Measurements from ENCODE around the gene MYO1G. TPM values are rescaled to one million over a fixed set of nuclear protein-coding genes. Genes with fewer than 3 reads are reported as not detected.

Gene MYO1G
- total RNA-seq, 4 donors from 2014 or later, result 2.5 to 8.3 (median 6.4) TPM

DNA sequence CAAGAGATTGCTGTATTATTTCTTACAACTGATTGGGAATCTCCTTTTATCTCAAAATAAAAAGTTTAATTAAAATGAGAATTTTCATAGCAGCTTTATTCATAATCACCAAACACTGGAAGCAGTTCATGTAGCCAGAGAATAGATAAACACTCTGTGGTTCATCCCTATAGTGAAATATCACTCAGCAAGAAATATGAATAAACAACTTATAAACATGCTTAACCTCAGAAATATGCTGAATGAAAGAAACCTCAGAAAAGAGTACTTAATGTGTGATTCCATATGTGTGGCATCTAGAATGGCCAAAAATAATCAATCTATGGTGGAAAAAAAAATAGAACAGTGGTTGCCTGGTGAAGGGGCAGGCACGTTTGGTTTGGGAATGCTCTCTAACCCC, 33.3 kb downstream of the MYO1G start:
- TF ChIP-seq EP300 (IDR thresholded peaks at IDR 0.05; ENCODE audit: low read depth) (no peak), POLR2A (IDR thresholded peaks at IDR 0.05) (no peak), POLR2AphosphoS5 (IDR thresholded peaks at IDR 0.05) (no peak)
- TF ChIP-seq, protein P1, sequence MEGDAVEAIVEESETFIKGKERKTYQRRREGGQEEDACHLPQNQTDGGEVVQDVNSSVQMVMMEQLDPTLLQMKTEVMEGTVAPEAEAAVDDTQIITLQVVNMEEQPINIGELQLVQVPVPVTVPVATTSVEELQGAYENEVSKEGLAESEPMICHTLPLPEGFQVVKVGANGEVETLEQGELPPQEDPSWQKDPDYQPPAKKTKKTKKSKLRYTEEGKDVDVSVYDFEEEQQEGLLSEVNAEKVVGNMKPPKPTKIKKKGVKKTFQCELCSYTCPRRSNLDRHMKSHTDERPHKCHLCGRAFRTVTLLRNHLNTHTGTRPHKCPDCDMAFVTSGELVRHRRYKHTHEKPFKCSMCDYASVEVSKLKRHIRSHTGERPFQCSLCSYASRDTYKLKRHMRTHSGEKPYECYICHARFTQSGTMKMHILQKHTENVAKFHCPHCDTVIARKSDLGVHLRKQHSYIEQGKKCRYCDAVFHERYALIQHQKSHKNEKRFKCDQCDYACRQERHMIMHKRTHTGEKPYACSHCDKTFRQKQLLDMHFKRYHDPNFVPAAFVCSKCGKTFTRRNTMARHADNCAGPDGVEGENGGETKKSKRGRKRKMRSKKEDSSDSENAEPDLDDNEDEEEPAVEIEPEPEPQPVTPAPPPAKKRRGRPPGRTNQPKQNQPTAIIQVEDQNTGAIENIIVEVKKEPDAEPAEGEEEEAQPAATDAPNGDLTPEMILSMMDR (IDR thresholded peaks at IDR 0.05), result no peak
- in situ Hi-C loops (cut with MboI; ENCODE audit: low pct_ligation_motif_present in 1 of 4, low pct_unique_long_range_greater_than_20kb in 1 of 4, low sequenced_read_pairs in 3 of 4) (no loop called here), intact Hi-C loops (cut with DNase I; ENCODE audit: low total_unique reads) (no loop called here)
- DNase-seq, result no peak
- Histone ChIP-seq H3K36me3 (no peaks in the 10 kb centered on the region), H3K9me3 (no peaks in the 10 kb centered on the region), H3K4me3 (no peak overlapping the region), H3K27me3 (no peaks in the 10 kb centered on the region), H3K4me1 (no peaks in the 10 kb centered on the region), H3K27ac (no peak overlapping the region)
- WGBS, 2 donors (ENCODE audit: low coverage in 1 of 2), result 44 to 46% methylated on average over 1 of the region's 1 CpG

DNA sequence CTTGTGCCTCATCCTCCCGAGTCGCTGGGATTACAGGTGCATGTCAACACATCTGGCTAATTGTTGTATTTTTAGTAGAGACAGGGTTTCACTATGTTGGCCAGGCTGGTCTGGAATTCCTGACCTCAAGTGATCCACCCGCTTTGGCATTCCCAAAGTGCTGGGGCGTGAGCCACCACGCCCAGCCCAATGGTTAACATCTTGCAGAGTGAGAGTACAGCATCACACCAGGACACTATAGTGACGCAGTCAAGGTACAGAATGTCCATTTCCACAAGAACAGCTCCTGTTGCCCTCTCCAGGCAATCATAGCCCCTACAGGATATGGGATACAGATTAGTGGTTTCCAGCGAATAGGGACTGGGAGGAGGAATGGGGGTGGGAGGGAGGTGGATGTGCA, 34.0 kb downstream of the MYO1G start:
- H3K4me1 ChIP-seq, result no peaks in the 10 kb centered on the region
- TF ChIP-seq EP300 (IDR thresholded peaks at IDR 0.05; ENCODE audit: low read depth) (no peak), POLR2AphosphoS5 (IDR thresholded peaks at IDR 0.05) (no peak), POLR2A (IDR thresholded peaks at IDR 0.05) (no peak)
- TF ChIP-seq, protein P1 (IDR thresholded peaks at IDR 0.05), result no peak

DNA sequence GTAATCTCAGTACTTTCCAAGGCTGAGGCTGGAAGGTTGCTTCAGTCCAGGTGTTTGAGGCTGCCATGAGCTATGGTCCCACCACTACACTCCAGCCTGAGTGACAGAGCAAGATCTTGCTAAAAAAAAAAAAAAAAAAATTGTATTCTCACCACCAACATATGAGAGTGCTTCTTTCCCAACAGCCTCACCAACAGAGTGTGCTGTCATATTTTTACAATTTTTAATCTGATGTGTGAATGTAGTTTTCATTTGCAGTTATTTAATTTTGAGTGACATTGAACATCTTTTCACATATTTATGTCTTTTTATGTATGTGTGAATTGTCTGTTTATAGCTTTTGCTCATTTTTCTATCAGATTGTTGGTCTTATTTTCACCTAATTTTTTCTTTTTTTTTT, 35.2 kb downstream of the MYO1G start:
- H3K36me3 ChIP-seq, result no peaks in the 10 kb centered on the region
- TF ChIP-seq POLR2AphosphoS5 (IDR thresholded peaks at IDR 0.05), result no peak
- TF ChIP-seq, protein P1 (IDR thresholded peaks at IDR 0.05), result no peak
- TF ChIP-seq EP300 (IDR thresholded peaks at IDR 0.05; ENCODE audit: low read depth), result no peak
- TF ChIP-seq POLR2A (IDR thresholded peaks at IDR 0.05), result no peak
- no peaks in the 10 kb centered on the region for H3K4me1 ChIP-seq
- H3K4me3 ChIP-seq, result no peak overlapping the region
- H3K9me3 ChIP-seq, result no peaks in the 10 kb centered on the region
- H3K27ac ChIP-seq, result no peak overlapping the region
- in situ Hi-C loops (cut with MboI; ENCODE audit: low pct_ligation_motif_present in 1 of 4, low pct_unique_long_range_greater_than_20kb in 1 of 4, low sequenced_read_pairs in 3 of 4), result no loop called here
- DNase-seq, result no peak
- intact Hi-C loops (cut with DNase I; ENCODE audit: low total_unique reads), result no loop called here
- no peaks in the 10 kb centered on the region for H3K27me3 ChIP-seq

More for the DNA sequence above, 34.0 kb downstream of the MYO1G start:
- DNase-seq, result no peak
- in situ Hi-C loops (cut with MboI; ENCODE audit: low pct_ligation_motif_present in 1 of 4, low pct_unique_long_range_greater_than_20kb in 1 of 4, low sequenced_read_pairs in 3 of 4), result no loop called here
- no peak overlapping the region for H3K27ac ChIP-seq
- no peaks in the 10 kb centered on the region for H3K27me3 ChIP-seq
- 76 to 92% methylated on average over 6 to 7 of the region's 7 CpGs for WGBS, 2 donors (ENCODE audit: low coverage in 1 of 2)
- no peaks in the 10 kb centered on the region for H3K36me3 ChIP-seq
- no peaks in the 10 kb centered on the region for H3K9me3 ChIP-seq
- intact Hi-C loops (cut with DNase I; ENCODE audit: low total_unique reads), result no loop called here
- H3K4me3 ChIP-seq, result no peak overlapping the region

DNA sequence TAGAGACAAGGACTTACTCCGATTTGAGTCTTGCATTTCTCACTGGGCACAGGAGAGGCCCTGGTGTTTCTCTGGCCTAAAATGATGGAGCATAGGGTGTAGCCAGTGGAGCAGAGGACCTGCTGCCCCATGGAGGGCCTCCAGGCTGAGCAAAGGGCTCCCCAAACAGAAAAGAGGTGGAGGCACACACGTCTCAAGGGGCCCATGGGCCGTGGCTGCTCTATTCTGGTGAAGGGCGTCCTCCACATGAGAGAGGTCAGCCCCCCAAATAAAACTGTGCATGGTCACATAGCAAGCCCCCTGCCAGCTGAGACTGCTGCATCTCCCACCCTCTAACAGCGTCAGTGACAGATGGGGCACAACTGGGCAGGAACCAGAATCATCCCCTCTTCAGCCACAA, 41.4 kb downstream of the MYO1G start:
- Histone ChIP-seq H3K36me3 (no peaks in the 10 kb centered on the region), H3K27ac (no peak overlapping the region), H3K27me3 (no peaks in the 10 kb centered on the region), H3K9me3 (no peaks in the 10 kb centered on the region), H3K4me1 (no peaks in the 10 kb centered on the region), H3K4me3 (no peak overlapping the region)
- in situ Hi-C loops (cut with MboI; ENCODE audit: low pct_ligation_motif_present in 1 of 4, low pct_unique_long_range_greater_than_20kb in 1 of 4, low sequenced_read_pairs in 3 of 4) (no loop called here), intact Hi-C loops (cut with DNase I; ENCODE audit: low total_unique reads) (loop anchor here (5.0 kb wide), 1 partner anchor 510 kb away; no protein-coding TSS in a partner anchor)
- no peak for DNase-seq
- TF ChIP-seq EP300 (IDR thresholded peaks at IDR 0.05; ENCODE audit: low read depth) (no peak), POLR2A (IDR thresholded peaks at IDR 0.05) (no peak)
- WGBS, 2 donors (ENCODE audit: low coverage in 1 of 2), result 64 to 80% methylated on average over 2 to 5 of the region's 5 CpGs

DNA sequence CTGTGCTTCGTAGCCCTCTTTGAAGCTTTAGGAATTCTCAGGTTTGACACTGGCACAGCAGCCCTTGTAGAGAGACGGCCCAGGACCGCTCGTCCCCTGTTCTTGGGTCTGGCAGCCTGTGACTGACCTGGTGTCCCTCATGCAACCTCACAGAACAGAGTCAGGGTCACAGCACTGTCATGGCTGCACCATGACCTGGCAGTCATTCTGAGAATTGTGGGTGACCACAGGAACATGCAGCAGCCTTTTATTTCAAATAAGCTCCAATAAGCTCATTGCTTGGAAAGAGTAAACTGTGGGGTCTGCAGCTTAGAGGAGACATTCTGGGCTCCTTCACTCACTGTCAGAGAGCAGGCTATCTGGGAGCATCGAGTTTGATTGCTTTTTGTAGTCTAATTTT, 42.5 kb downstream of the MYO1G start:
- TF ChIP-seq, protein P1 (IDR thresholded peaks at IDR 0.05), result no peak
- no peak for TF ChIP-seq POLR2A (IDR thresholded peaks at IDR 0.05)
- no peak for TF ChIP-seq EP300 (IDR thresholded peaks at IDR 0.05; ENCODE audit: low read depth)
- no peak for TF ChIP-seq POLR2AphosphoS5 (IDR thresholded peaks at IDR 0.05)
- Histone ChIP-seq H3K27ac (no peak overlapping the region), H3K36me3 (no peaks in the 10 kb centered on the region), H3K9me3 (no peaks in the 10 kb centered on the region), H3K4me1 (no peaks in the 10 kb centered on the region), H3K27me3 (peaks cover 1% of the 10 kb centered on the region), H3K4me3 (no peak overlapping the region)
- in situ Hi-C loops (cut with MboI; ENCODE audit: low pct_ligation_motif_present in 1 of 4, low pct_unique_long_range_greater_than_20kb in 1 of 4, low sequenced_read_pairs in 3 of 4), result no loop called here
- no peak for DNase-seq
- WGBS, 2 donors (ENCODE audit: low coverage in 1 of 2), result 58% methylated on average over 5 of the region's 5 CpGs; no CpG with 5 or more reads in 1 of the 2 donors
- intact Hi-C loops (cut with DNase I; ENCODE audit: low total_unique reads), result loop anchor here (5.0 kb wide), 1 partner anchor 511 kb away; no protein-coding TSS in a partner anchor
